ENCODE results near the gene UVRAG.

DNA sequence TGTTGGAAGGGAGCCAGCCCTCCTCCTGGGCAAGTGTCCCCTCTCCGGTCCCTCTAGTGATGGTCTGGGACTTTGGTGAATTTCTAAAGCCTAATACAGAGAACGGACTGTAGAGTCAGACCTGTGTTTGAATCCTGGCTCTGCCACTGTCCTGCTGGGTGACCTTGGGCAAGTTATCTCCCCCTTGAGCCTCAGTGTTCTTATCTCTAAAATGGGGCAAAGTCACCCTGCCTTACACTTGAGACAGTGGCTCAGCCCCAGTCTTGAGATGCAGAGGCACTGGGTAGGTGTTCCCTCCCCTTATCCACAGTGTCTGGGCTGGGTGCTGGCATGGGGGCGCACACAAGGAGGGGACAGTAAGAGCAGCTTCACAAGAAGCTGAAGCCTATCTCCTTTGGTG, 25.5 kb upstream of the UVRAG start:
- TF ChIP-seq CTCF (IDR thresholded peaks at IDR 0.05; ENCODE audit: low read depth, low read length) (no peak), EZH2phosphoT487 (IDR thresholded peaks at IDR 0.05; ENCODE audit: low read depth) (no peak)

Data from OCI-LY3 (cell line).